ENCODE measurements around the gene RPL35.

Gene RPL35

DNA sequence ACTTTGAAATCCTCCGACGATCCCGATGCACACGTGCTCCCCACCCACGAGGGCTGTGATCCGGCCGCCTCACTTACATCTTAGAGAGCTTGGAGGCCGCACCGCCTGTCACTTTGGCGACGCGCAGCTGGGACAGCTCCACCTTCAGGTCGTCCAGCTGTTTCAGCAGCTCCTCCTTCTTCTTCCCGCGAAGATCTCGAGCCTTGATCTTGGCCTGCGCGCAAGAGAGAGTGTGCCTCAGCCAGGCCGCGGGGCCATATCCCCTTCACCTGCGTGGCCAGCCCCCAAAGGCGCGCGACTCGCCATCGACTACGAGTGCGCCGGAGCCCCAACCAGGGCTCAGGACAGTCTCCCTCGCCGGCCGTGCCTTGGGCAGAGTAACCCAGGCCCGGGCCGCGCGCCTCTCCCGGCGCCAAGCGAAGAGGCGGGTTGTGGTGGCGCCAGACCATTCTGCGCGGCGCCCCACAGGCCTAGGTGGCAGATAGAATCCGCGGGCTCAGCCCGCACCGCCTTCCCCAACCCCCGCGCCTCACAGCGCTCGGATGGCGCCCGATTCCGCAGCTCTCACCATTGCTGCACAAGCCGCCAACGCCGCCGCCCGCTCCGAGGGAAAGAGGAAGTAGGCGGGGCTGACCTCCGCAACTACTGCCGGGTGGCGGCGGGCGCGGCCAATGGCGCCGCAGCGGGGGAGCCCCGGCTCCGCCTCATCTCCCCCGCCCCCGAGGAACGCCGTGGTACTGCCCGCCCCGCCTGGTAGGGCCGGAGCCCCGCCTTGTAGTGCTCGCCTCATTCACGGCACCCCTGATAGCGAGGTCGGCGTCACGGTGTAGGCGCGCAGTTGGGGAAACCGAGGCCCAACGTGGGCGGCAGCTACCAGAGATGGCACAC is at the start of gene RPL35, which contains the start of gene ARPC5L:
Gene RPL35, minus strand, starts transcription at position 616 of the 888 bp plus-strand sequence. Its CDS starts 45 bp downstream, at position 571.
Gene ARPC5L, plus strand, starts transcription at position 789 of the 888 bp plus-strand sequence. CDS start 7,161 bp downstream, outside the sequence.
- peak; percentile 92 for DNase-seq (ENCODE audit: low spot score)

DNA sequence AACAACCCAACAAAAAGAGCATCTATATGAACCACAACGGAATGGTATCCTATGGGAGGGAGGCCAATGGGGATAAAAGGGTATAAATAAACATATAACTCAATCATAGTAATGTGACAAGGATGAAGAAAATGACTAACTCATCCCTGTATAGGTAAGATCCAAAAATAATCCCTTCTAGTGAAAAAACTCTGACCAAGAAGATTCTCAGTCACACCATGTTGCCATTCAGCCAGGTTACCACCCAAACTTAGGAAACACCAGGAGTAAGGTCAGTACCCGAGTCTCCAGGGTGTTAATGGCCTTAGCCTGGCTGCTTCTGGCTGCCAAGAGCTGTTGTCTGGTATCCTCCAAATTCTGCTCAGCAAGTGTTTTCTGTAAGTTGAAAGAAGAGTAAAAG is 46.3 kb upstream of the RPL35 start:
- DNase-seq (ENCODE audit: low spot score) = no peak

DNA sequence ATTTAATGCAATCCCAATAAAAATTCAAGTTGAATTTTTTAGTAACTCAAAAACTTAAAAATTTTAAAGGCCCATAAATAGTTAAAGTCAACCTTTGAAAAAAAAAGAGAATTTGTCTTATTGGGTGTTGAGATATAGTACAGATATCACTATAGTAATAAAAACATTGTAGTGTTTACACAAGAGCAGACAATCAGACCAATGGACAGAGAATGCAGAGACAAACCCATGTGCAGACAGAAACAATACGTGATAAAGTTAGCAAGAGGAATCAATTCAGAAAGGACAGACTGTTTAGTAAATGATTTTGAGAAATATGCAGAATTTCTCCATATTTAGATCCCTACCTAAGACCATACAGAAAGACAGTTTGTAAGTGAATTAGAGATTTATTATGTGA is 45.2 kb upstream of the RPL35 start:
- no peak for DNase-seq (ENCODE audit: low spot score)

DNA sequence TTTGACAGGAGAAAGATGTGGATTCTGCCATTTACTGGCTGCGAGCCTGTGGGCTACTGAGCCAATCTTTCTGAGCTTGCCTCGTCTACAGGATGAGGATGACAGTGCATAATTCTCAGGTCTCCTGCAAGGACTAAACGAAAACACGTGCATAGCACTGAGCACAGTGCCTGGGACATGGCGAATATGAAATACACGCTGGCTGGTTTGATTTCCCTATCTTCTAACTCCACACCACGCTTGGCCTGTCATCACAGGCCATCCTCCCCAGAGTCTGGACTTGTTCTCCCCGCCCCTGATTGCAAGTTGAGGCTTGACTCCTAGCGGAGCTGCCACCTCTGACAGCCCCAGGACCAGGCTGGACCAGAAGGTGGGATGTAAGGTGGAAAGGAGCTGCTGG is 38.1 kb upstream of the RPL35 start:
- no peak for DNase-seq (ENCODE audit: low spot score)

DNA sequence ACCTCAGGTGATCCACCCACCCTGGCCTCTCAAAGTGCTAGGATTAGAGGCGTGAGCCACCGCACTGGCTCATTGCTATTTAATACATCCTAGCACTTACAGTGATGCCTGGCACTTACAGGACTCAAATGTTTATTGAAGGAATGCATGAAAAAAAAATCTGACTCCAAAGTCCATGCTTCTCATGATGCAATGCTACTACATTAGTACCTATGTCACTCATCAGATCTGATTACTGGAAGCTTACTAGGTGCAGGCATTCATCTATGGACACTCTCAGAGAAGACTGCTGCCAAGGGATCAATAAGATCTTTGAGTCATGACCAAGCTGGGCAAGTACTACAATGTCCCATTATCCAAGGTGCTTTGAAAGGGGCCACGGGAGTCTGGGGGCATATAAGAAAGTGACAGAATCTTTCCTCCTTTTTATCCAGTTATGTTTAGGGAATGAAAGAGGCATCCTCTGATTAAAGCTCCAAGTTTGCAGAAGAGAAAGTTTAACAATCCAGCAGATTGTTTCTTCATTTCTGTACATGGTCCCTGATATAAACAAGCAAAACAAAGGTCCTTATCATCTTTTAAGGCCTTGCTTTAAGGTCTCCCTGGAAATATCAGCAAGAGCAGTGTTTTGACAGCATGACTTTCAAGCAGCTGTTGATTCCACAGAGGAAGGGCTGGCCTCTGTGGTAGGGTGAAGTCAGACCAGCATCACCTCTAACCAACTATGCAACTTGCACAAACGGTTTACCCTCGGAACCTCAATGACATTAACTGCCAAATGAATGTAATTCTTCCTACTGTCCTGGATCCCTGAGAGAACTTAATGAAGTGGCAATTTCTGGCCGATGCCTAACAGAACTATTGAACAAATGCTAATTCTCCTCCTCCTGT is 36.1 kb upstream of the RPL35 start:
- DNase-seq (ENCODE audit: low spot score) = no peak

DNA sequence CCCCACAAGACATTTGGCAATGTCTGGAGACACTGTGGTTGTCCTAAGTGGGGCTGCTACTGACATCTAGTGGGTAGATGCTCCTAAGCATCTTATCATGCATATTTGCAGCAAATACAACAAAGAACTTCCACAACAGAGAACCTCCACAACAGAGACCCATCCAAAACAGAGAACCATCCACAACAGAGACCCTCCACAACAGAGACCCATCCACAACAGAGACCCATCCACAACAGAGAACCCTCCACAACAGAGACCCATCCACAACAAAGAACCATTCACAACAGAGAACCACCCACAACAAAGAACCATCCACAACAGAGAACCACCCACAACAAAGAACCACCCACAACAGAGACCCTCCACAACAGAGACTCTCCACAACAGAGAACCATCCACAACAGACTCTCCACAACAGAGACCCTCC is 33.0 kb upstream of the RPL35 start:
- peak; percentile 33 for DNase-seq (ENCODE audit: low spot score)

DNA sequence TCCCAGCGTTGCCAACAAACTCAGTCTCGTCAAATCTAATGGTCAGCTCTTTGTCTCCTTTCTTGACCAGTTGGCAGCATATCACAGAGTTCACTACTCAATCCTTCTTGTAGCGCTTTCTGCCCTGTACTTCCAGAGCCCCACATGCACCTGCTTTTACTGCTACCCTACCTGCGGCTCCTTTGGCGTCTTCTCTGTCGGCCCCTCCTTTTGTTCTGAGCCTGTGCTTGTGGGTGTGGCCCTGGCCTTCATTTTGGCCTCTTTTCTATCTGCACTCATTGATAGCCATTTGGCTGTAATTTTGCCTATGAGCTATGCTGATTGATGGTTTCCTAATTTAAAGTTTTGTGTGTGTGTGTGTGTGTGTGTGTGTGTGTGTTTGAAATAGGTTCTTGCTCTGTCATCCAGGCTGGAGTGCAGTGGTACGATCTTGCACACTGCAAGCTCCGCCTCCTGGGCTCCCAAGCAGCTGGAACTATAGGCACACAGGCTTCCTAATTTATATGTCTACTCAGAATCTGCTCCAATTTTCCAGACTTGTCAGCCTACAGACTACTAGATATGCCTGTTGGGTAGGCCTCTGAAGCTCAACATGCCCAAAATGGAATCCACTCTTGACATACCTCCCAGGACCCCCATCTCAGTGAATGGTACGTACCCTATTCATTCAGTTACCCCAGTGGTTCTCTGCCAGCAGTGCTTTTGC is 32.4 kb upstream of the RPL35 start:
- DNase-seq (ENCODE audit: low spot score) = no peak

DNA sequence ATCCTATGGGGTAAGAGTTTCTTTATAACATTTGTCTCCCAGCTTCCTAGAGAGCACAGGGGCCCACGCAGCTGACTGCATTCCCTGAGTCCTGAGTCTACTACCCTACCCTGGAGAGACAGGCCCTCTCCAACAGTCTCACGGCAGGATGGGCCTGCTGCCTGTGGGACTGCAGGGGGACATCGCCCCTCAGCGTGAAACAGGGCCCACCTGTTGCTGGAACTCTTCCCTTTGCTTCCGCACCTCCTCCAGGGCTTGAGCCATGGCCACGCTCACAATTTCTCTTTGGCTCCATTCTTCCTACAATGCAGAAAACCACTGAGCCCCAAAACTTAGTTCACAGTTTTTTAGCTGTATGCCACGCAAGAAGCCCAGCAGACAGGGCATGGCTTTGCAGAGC is 28.4 kb upstream of the RPL35 start:
- DNase-seq (ENCODE audit: low spot score) = no peak

DNA sequence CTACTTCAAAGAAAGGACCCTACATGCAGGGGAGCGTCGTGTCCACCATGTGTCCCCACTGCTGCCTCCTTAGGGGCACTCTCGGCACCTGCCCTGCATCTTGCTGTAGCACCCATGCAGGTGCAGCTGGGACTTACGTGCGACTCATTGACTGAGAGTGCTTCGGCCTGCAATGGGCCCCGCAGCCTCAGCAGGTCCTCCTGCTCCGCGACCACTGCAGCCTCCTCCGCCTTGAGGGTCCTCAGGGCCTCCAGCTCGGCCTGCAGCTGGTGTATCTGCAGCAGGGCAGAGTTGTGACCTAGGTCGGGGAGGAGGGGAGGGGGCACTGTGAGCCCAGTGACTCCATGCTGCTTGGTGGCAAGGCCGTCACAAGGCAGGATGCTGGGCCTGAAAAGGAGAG is 27.2 kb upstream of the RPL35 start:
- DNase-seq (ENCODE audit: low spot score) = no peak

DNA sequence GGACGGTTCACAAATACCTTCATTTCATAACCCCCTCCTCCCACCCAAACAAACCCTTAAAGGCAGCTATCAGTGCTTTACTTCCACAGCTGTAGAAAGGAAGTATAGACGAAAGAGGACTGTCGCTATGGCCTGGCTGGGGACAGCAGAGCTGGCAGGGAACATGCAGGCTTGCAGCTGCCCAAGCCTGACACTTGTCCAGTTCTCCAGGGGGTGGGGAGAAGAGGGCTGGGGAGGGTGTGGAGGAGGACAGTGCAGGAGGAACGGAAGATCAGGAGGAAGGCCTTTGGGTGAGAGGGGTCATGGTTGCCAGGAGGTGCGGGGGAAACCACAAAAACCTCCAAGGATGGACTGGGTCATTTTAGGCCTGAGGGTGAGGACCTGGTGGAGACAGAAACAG is 26.1 kb upstream of the RPL35 start:
- no peak for DNase-seq (ENCODE audit: low spot score)

DNA sequence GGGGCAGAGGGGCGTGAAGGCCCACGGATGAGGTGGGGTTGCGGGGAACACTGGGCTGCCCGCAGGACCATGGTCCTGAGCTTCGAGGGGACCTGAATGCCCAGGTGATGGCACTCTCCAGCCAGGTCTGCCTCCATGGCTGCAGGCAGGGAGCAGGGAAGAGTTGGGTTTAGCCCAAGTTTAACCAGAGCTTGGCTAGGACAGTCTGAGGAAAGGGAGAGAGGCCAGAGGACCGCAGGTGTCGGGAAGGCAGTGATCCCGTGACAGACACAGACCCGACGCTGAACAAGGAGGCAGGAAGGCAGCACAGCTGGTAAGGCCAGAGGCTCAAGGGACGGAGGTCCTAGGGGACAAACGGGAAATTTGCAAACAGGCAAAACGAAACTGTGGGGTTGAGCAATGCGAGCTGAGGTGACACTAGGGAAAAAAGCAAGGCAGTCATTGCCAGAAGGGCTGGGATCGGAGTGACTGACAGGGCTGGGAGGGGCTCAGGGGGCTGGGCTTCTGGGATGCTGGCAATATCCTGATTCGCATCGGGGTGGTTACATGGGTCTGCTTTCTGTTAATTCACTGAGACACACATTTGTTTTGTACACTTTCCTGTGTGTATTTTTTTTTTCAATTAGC is 25.2 kb upstream of the RPL35 start:
- no peak for DNase-seq (ENCODE audit: low spot score)

DNA sequence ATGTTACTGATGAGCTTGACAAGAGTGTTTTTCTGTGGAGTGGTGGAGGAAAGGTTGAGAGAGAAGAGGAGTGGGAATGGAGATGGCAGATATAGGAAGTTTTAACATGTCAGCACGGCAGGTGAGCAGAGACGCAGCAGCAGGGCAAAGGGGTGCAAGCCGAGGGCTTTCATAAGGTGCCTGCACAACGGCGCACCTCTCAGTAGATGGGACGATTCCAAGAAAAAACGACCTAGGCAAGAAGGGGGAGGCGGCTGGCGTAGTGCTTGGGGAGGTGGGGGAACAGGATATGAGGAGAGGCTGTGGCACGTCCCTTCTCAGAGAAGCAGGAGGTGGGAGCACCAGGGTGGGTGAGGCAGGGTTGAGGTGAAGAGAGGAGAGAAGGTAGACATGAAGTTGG is 24.7 kb upstream of the RPL35 start:
- no peak for DNase-seq (ENCODE audit: low spot score)

DNA sequence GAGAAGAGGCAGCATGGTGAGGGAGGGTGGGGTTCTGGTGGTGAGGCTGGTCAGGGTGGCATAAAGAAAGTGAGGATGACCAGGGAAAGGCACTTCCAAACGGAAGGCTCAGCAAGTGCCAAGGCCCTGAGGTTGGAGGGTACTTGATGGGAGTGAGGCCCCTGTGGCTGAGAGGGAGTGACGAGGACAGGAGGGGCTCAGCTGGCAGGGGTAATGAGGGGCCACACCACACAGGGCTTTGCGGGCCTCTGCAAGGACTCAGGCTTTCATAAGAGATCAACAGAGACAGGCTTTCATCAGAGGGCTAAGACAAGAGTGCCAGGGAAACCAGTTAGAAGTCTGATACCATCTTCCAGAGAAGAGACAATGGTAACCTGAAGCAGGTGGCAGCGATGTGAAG is 23.8 kb upstream of the RPL35 start:
- DNase-seq (ENCODE audit: low spot score) = no peak

DNA sequence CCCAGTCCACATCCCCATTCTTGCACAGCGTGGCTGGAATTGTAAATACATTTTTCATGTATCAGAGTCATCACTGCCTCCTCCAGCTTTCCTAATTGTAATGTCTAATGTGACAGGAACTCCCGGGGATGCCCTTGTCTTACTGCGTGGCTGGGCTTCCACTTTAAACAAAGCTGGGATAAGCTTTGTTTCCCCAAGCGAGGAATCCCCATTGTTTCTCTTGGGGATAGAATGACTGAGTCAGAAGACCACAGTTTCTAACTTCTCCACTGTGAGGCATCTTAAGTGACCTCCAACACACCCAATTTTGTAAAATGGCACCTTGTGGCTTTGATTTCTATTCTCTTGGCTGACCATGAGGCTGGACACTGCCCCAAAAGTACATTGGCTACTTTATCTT is 22.6 kb upstream of the RPL35 start:
- no peak for DNase-seq (ENCODE audit: low spot score)

DNA sequence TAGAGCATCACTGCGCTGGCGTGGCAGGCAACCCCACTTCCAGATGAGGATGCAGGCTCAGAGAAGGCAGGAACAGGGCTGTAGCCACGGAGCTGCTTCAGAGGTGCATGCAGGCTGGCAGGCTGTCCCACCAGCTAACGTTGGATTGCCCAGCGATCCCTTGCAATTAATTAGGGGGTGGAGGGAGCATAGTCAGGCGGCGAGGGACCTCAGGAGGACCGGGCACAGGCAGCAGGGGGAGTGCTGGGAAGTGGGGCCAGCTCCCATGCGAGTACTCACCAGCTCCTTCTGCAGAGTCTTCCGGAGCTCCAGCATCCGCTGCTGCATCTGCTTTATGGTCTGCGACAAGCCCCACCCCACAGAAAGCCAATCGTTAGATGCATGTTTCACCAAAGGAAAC is 20.5 kb upstream of the RPL35 start:
- DNase-seq (ENCODE audit: low spot score) = no peak

DNA sequence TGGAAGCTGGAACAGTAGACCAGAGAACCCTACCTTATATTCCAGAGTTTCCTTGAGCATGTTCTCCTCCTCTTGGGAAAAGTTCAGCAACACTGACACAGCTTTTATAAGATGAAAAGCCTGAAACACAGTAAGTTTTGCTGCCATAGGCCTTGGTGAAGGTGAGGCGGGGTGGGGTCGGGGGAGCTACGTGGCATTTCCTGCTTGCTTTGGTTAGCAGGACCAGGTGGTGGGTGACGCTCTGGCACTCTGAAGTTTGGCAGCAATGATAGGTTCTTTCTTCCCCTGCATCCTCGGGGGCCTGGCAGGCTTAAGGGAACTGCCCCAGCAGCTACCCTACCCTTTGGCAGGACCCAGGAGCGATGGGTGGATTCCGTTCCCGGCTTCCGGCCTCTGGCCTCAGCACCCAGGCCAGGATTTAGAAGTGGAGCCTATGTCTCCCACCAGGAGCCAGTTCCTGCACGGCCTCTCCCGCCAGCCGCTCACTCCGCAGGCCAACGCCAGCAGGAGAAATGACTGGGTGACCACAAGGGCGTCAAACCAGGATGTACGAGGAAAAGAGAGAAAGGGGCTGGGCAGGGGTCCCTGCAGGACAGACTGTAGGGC is 19.5 kb upstream of the RPL35 start:
- no peak for DNase-seq (ENCODE audit: low spot score)

DNA sequence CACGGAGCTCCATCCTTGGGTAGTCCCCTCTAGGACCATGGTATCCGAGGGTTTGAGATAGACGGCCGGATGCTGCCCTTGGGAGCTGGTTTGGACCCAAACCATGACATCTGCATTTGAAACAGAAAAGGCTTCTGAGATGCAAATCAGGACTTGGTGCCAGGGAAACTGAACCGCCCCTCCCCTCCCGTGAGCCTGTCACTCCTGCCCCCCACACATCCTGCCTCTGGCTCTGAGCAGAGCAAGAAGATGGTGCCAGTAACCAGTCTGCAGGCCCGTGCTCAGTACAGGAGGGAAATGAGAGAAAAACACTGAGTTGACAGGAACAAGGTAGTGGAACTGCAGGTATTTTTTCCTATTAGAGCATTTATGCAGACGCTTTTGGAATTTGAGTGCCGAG is 18.7 kb upstream of the RPL35 start:
- DNase-seq (ENCODE audit: low spot score) = no peak

DNA sequence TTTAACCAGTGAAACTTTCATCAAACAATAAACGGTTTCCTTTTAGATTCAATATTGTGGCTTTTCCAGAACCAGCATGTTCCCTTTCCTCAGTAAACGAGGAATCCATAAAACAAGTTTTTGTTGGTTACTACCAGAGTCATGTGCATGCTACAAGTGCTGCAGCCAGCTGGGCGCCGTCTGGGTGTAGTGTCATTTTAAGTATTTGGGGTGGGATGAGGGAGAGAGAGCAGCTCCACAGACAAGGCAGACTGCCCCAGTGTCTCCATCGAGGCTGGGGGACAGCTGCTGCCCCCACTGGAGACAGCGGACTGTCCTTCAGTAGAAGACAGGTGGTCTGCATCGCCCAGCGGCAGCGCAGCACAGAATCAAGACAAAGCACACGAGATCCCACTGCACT is 17.5 kb upstream of the RPL35 start:
- no peak for DNase-seq (ENCODE audit: low spot score)

DNA sequence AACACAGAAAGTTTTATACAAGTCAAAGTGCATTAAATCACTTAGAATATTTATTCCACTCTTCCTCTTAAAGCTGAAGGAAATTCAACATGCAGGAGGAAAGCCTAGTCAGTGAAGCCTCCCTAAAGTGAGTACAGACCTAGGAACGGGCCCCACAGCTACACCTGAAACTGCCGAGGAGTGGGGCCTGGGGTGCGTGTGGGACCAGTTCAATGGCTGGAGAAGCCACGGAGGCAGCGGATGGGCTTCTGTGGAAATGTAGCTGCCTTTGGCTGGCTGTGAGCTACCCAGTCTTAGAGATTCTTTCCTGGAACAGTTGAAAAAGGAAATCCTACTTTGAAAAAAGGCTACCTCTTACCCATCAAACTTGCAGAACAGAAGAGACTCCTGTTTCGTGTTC is 16.8 kb upstream of the RPL35 start:
- DNase-seq (ENCODE audit: low spot score) = no peak

DNA sequence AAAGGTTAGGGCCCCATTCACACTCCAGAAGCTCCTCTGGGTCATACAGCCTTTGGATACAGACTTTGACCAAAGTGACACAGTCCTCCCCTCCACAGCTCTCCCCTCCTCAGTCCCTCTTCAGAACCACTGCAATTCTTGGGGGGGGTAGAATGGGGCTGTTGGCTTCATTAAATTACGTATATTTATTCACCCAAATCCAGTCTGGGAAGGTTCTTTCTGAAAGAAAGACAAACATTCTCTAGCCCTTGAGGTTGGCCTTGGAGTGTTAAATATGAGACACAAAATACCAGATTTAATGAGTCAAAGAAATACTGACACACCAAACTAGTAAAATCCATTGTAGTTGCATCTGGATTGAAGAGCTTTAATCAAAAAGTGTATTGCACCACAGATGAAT is 16.3 kb upstream of the RPL35 start:
- DNase-seq (ENCODE audit: low spot score) = no peak

DNA sequence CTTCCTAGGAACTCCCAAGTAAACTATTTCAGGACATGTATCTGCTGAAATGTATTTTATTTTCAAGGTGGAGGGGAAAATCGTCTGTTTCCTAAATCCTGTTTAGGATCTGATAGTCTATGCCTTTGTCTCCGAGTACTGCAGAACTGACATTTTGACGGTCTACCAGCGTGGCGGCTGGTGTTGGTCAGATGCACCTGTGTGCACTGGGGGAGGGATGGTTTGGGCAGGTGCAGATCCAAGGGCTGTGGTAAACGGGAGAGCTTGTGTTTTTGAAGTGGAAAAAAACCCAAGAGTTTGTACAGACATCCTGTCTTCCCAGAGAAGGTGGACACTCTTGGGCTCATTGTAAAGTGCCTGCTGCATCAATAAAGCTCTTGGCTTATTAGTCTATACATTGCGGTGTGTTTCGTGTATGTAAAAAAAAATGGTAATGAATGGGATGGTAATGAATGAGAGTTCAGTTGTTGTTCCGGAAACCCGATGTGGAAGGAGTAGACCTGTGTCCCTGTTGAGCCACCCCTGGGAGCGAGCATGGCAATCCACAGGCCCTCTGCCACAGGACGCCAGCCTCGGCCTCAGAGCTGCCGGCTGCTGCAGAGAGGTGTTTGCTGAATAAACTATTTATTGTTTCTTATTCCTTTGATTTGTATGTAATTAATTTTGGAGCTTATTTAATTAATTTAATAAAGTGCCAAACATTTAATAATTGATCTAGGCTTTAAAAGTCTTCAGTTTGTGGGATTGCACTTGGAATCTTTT is 15.4 kb upstream of the RPL35 start:
- no peak for DNase-seq (ENCODE audit: low spot score)
